Kidney (tissue), 14 donors: ENCODE measurements around the gene VPS13A. TPM values are rescaled to one million over a fixed set of nuclear protein-coding genes. Genes with fewer than 3 reads are reported as not detected.

Experiments used
- DNase-seq, 5 donors: peaks; one replicate each; pipeline ENCODE4 v3.0.0-alpha.2; 2013 to 2020
- FAIRE-seq: peaks from 2 replicates; lab custom pipeline; 2012; peaks lifted over from hg19 to GRCh38; lab: Jason Lieb, UNC
- H3K27ac ChIP-seq, 2 donors: one replicate each; pipeline ENCODE4 v1.7.0; 2013; ENCODE audit warnings: low read depth in 2 of 2, low read length in 2 of 2, inconsistent platforms in 1 of 2
- H3K27me3 ChIP-seq: one replicate; pipeline ENCODE4 v1.7.1; 2013; ENCODE audit warnings: low read length, inconsistent platforms; ENCODE audit not compliant: control insufficient read depth, insufficient read depth
- H3K36me3 ChIP-seq, 3 donors: one replicate each; pipeline versions ENCODE4 v1.7.0 to v1.7.1; 2013; ENCODE audit warnings: low read length in 3 of 3, control low read depth in 1 of 3, inconsistent platforms in 1 of 3; ENCODE audit not compliant: insufficient read depth in 3 of 3, control insufficient read depth in 2 of 3
- H3K4me1 ChIP-seq, 3 donors: one replicate each; pipeline versions ENCODE4 v1.7.0 to v1.7.1; 2013; ENCODE audit warnings: low read length in 3 of 3, inconsistent platforms in 1 of 3, low read depth in 1 of 3; ENCODE audit not compliant: control insufficient read depth in 2 of 3, insufficient read depth in 2 of 3
- H3K4me3 ChIP-seq, 3 donors: one replicate each; pipeline versions ENCODE4 v1.7.0 to v1.8.1; 2013; ENCODE audit warnings: low read length in 3 of 3, control low read depth in 1 of 3, inconsistent platforms in 1 of 3
- H3K9ac ChIP-seq, 3 donors: one replicate each; pipeline versions ENCODE4 v1.7.0 to v1.7.1; 2013; ENCODE audit warnings: low read length in 3 of 3, control low read depth in 1 of 3, inconsistent platforms in 1 of 3
- H3K9me3 ChIP-seq, 3 donors: one replicate each; pipeline versions ENCODE4 v1.7.0 to v1.7.1; 2013; ENCODE audit warnings: low read length in 3 of 3, control low read depth in 1 of 3, inconsistent platforms in 1 of 3; ENCODE audit not compliant: control insufficient read depth in 2 of 3, insufficient read depth in 1 of 3
- CTCF ChIP-seq: IDR thresholded peaks from 3 replicates; pipeline ENCODE4 v1.5.1; 2012; ENCODE audit warnings: mild to moderate bottlenecking, moderate library complexity, borderline replicate concordance; ENCODE audit not compliant: insufficient read depth; ENCODE audit errors: extremely low read depth
- intact Hi-C: fragments of 100-400 bp; cut with DNase I; formaldehyde crosslinking; loops from one replicate; pipeline ENCODE4 v1.11.1; 2022
- polyA plus RNA-seq: library from polyadenylated mRNA; stranded (reverse); fragments of 350-450 nt; fragmentation: Illumina TruSeq; extraction: RNeasy Lipid Tissue Mini Kit (QIAGEN cat#74804); gene quantifications from one replicate; pipeline ENCODE4 v1.2.3, GENCODE V29; 2014; ENCODE audit warnings: low read depth, low replicate concordance; ENCODE audit not compliant: insufficient read depth
- total RNA-seq: library from RNA; stranded (reverse); fragmentation: NEBNext Ultra II Directional; extraction: Animal tissue kit (Norgen Biotek cat#: 25700); gene quantifications from one replicate; pipeline ENCODE4 v1.2.1, GENCODE V29; 2021
- donor health status: control.
- donor health status: control.
- donor health status: control.
- donor health status: control.
- donor health status: control.
- donor health status: DM: yes; HTN: yes; CAD: no.
- donor health status: Normal renal cell carcinoma (clear cell type).

The VPS13A gene
- total and polyA plus RNA-seq, 2 donors from 2014 or later: 10.1 to 32.1 TPM

DNA sequence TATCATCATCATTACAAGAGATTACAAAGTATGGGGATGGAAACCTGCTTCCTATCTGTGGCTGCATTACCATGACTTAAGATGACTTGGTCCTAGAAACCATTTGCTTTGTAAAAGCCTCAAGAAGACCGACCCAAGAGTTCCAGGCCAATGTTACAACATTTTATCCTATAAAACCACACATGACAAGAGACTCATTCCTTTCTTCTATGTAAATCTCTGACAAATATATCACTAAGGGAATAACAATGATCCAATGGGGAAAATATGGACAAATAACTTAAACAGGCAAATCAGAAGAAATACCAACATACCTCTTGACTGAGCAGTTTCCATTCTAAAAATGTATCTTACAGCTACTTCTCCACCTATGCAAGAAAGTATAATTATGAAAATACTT lies 44.3 kb upstream of the VPS13A start:
- intact Hi-C loops: no loop called here
- H3K9me3 ChIP-seq: no peaks in the 10 kb centered on the region
- no peak for DNase-seq
- H3K4me3 ChIP-seq: no peak overlapping the region
- H3K27me3 ChIP-seq: no peaks in the 10 kb centered on the region
- no peaks in the 10 kb centered on the region for H3K4me1 ChIP-seq
- FAIRE-seq: no peak
- no peak for TF ChIP-seq CTCF
- no peak overlapping the region for H3K9ac ChIP-seq
- H3K36me3 ChIP-seq: no peaks in the 10 kb centered on the region
- H3K27ac ChIP-seq: no peak overlapping the region

- H3K36me3 ChIP-seq: no peaks in the 10 kb centered on the region
- no peak overlapping the region for H3K9ac ChIP-seq
- no peaks in the 10 kb centered on the region for H3K27me3 ChIP-seq
- TF ChIP-seq CTCF: no peak
- no peak for DNase-seq
- no peaks in the 10 kb centered on the region for H3K4me1 ChIP-seq
- no peaks in the 10 kb centered on the region for H3K9me3 ChIP-seq
- H3K27ac ChIP-seq: no peak overlapping the region
- intact Hi-C loops: no loop called here
- FAIRE-seq: no peak
- H3K4me3 ChIP-seq: no peak overlapping the region
These were observed 35.0 kb upstream of the VPS13A start for GRCh38 chr9:77142366-77142765.

GRCh38 chr9:77149879-77150278 lies 27.5 kb upstream of the VPS13A start:
- FAIRE-seq (no peak), DNase-seq (no peak)
- Histone ChIP-seq H3K36me3 (no peaks in the 10 kb centered on the region), H3K9ac (no peak overlapping the region), H3K4me1 (no peaks in the 10 kb centered on the region), H3K4me3 (no peak overlapping the region), H3K27me3 (no peaks in the 10 kb centered on the region), H3K27ac (no peak overlapping the region), H3K9me3 (no peaks in the 10 kb centered on the region)
- intact Hi-C loops: no loop called here
- TF ChIP-seq CTCF: no peak

DNA sequence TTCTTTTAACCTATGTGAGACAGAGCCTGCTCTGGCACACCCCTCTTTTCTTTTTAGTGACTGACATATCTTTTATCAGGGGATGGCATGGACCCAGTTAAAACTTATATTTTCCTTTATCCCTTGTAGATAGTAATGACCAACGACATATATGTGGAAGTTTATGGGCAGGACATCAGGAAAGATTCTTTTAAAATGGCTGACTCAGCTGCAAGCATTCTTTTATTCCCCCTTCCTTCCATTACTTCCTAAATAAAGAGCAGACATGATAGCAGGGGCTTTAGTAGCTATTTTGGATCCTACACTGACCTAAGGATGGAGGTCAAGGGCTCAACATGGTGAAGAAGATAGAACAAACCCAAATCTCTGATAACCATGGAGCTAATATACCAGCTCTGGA lies 25.0 kb upstream of the VPS13A start:
- no peaks in the 10 kb centered on the region for H3K4me1 ChIP-seq
- intact Hi-C loops: no loop called here
- H3K9ac ChIP-seq: no peak overlapping the region
- no peaks in the 10 kb centered on the region for H3K27me3 ChIP-seq
- H3K9me3 ChIP-seq: no peaks in the 10 kb centered on the region
- H3K36me3 ChIP-seq: no peaks in the 10 kb centered on the region
- no peak for DNase-seq
- FAIRE-seq: no peak
- no peak overlapping the region for H3K27ac ChIP-seq
- H3K4me3 ChIP-seq: no peak overlapping the region
- TF ChIP-seq CTCF: no peak
